ENCODE results near the gene TMUB1.
A peak's percentile ranks its signal among the peaks of the same experiment; 100 is the strongest.

DNA sequence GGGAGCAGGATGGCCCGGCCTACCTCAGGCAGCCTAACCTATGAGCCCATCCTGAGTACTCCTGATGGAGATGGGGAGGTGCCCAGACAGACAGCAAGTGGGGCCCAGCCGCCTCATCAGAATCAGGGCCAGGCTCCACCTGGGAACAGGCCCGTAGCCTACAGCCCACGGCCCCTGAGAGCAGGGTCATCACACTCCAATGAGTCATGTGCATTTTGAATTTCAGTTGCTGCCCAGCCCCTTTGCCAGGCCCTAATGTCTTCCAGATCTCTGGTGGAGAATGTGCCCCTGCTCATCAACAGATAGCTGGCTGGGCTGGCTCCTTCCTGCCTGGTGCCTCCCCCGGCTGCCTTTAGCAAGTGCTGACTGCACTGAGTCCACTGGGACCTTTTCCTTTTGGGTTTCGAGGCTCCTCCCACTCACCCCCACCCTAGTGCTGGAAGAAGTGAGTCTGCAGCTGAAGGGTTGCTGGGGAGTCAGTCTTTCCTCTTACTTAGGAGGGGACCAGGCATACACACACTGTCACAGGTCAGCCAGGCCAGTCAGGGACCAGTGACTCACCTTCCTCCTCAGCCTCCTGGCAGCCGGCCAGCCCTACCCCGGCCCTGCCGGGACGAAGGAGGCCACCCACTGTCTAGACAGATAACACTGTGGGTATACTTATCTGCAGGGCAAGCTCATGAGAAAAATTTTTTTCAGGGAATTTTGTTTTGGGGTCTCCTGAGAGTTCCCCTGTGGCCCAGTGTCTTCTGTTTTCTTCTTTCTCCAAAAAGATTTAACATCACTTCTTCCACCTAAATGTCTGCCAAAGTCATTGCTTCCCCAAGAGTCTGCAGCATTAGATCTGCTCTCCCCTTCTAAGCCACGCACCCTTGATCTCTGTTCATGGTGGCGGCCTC is 44.1 kb downstream of the TMUB1 start:
- TF ChIP-seq, protein P1, sequence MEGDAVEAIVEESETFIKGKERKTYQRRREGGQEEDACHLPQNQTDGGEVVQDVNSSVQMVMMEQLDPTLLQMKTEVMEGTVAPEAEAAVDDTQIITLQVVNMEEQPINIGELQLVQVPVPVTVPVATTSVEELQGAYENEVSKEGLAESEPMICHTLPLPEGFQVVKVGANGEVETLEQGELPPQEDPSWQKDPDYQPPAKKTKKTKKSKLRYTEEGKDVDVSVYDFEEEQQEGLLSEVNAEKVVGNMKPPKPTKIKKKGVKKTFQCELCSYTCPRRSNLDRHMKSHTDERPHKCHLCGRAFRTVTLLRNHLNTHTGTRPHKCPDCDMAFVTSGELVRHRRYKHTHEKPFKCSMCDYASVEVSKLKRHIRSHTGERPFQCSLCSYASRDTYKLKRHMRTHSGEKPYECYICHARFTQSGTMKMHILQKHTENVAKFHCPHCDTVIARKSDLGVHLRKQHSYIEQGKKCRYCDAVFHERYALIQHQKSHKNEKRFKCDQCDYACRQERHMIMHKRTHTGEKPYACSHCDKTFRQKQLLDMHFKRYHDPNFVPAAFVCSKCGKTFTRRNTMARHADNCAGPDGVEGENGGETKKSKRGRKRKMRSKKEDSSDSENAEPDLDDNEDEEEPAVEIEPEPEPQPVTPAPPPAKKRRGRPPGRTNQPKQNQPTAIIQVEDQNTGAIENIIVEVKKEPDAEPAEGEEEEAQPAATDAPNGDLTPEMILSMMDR (IDR thresholded peaks at IDR 0.05) = no peak
- peak in 1 of 2 donors; percentile 33 for TF ChIP-seq POLR2A (IDR thresholded peaks at IDR 0.05)

Measured in heart left ventricle (tissue), 13 donors.